Fibroblast of skin of left quadriceps (primary cell): ENCODE data around the gene LINC00305.
A peak's percentile ranks its signal among the peaks of the same experiment; 100 is the strongest.

Experiments used
- DNase-seq, 2 experiments: peaks; one replicate each; pipeline ENCODE4 v3.0.0-alpha.2; 2013; ENCODE audit warnings: low read depth in 2 of 2

The LINC00305 gene

DNA sequence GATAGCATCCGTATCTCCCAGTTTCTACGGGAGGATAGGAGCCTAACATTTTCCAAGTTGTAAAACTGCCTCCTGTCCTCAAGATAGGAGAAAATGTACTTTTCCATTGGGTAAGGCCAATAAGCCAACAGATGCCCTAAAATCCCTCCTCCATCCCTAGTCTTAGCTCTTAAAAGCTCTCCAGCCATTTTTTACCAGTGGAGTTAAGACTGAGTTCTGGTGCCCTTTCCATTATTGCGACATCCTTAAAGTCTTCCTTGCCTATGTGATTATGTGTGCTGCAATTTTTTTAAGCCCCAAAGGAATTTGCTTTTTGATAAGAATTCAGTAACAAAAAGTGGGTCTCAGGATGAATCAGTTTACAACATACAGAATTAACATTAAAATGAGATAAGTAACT lies 33.0 kb downstream of the LINC00305 start:
- DNase-seq: no peak

DNA sequence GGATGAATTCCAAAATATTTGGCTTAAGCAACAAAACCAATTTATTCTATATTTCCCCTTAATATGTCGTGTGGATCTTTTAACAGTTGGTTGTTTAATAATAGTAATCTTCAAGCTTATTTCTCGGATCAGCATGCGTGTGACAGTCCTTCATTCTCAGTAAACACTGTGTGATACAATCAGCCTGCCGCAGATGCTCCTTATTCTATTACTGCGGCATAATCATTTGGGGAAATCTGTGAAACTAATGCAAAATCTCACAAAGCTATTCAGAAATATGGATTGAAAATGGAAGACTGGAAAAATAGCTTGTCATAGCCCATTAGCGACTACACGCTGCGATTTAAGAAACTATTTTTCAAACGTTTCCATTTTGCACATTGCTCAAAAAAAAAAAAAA lies 36.9 kb downstream of the LINC00305 start:
- no peak for DNase-seq

GRCh38 chr18:64110692-64111480 lies 38.0 kb downstream of the LINC00305 start:
- DNase-seq: peak; percentile 60 to 68

GRCh38 chr18:64103986-64104385 lies 44.9 kb downstream of the LINC00305 start:
- no peak for DNase-seq

- DNase-seq: no peak
These were observed 48.6 kb downstream of the LINC00305 start for GRCh38 chr18:64100116-64100922.

DNA sequence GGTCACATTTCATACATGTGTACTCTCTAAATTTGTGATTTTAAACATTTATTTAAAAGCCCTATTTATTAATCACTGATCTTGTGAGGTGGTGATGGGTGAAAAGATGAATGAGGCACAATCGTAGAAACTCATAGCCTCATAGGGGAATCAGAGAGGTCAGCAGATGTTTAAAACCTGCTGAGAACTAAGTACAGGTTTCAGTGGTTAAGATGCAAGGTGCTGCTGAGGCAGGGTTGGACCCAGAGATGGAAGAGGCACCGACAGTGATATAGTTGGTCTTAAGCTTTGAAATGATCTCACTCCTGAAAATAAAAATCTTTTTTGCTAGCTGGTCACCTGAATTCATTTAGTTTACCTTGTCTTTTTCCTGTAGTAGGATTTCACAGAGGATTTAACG lies 49.6 kb downstream of the LINC00305 start:
- no peak for DNase-seq

GRCh38 chr18:64097497-64097896 lies 51.4 kb downstream of the LINC00305 start:
- DNase-seq: no peak

DNA sequence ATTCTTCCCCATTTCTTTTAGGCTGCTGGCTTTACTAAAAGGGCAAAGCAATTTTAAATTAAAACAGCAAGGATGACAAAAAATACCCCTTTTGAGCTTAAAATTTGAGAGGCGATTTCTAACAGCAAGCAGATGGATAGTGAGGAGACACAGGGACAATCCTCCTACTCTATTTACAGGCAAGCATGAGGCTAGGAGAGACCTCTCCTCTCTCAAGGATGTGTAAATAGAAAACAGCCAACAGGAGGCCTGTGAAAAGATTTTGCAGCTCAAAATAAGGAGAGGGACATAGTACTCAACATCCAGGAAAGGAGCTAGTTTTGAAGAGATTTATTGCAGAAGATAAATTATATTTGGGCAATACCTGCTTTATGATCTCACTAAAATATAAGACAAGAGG lies 53.8 kb downstream of the LINC00305 start:
- no peak for DNase-seq

DNA sequence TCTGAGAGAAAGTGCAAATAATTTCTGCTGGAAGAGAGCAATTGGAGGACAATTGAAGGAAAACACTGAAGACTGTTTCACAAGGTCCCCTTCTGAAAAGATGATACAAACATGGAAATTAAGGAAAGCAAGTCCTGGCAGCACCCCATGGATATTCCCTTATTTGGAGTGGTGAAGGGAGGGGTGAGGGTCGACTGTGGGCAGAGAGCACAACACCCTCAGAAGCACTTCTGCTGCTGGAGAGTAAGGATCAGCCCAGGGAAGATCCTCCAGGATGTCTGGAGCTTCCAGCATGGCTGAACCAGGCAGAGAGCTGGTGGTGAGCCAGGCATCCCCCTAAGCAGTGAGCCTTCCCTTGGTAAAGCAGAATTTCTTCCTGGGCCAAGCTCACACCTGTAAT lies 54.7 kb downstream of the LINC00305 start:
- no peak for DNase-seq

DNA sequence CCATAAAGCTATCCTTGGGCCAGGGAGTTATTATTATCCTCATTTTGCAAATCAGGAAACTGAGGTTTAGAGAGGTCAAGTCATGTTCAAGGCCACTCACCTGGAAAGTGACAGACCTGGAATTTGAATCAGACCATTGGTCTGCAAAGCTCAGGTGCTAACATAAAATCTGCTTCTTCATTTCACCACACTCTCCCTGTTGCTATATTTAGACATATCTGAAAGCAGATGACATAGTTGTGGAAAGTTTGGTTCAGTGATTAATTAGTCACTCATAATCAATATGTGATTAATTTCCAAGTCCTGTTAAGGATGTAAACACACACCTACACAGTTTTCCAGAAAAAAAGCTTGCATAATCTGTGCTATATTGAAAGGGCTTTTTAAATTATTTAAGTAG lies 57.4 kb downstream of the LINC00305 start:
- no peak for DNase-seq

DNA sequence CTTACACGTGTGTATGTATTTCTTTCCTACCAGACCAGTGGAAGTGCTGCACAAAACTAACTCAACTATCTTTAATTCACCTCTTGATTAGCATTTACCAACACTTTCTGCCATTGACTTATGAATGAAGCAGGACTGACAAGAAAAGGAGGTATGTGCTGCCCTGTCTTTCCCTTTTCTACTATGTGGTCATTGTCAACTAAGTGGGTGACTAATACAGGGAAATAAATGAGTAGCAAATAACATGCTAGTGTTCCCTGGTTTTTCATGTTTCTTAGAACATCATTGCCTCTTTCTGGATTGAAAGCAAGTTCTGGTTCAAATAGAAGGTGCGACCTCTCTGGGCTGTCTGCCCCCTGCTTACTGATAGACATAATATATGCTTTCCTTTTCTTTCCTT lies 58.0 kb downstream of the LINC00305 start:
- DNase-seq: no peak

DNA sequence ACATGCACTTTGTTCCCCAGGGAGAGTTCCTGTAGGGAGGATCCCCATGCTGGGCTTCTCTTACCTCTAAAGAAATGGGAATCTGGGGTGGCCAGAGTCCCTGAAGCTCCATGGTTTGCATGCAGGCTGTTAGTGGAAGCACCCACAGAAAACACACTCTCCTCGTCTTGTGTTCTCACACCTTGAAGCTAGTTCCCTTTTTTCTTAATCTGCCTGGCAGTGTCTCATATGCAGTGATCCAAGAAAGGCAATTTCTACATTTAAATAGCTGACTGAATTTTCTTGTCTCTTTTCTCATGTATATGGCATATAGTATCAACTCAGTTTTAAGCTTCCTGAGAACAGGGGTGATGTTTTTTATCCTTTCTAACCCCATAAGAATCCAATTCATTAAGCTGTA lies 65.0 kb downstream of the LINC00305 start:
- no peak for DNase-seq

GRCh38 chr18:64082513-64082912 lies 66.4 kb downstream of the LINC00305 start:
- DNase-seq: no peak

DNA sequence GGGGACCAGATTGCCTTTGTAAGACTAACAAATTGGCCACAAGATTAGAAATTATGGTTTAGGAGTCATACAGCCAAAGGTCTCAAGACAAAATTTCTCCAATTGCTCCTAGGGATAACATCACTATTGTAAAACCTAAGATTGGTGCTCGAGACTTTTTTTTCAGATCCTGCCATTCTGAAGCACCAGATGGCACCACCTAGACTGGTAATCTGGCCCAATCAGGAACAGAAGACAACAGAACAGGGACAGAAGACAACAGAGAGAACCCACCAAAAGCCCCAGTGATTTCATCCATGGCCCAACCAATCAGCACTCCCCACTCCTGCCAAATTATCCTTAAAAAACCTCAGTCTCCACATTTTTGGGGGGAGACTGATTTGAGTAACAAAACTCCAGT lies 66.8 kb downstream of the LINC00305 start:
- no peak for DNase-seq

GRCh38 chr18:64073971-64074370 lies 74.9 kb downstream of the LINC00305 start:
- DNase-seq: no peak

- DNase-seq: no peak
These were observed 93.9 kb downstream of the LINC00305 start for GRCh38 chr18:64055019-64055418.

GRCh38 chr18:64053246-64053645 lies 95.6 kb downstream of the LINC00305 start:
- no peak for DNase-seq

DNA sequence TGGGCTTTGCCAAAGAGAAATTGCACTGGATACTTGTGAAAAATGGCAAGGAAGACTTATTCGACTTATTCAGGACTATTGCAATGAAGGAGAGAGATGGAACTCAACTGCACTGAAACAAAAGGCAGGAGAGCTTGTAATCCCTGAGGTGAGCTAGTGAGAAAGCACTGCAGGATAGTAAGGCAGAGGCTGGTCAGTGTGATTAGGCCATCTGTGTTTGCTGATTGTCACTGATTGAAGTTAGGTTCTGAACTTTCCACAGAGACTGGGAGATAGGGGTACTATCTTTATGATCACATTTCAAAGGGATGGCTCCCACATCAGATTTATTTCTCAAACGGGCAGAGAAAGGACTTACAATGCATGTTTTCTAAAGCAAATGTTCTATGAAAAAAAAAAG lies 96.1 kb downstream of the LINC00305 start:
- no peak for DNase-seq

DNA sequence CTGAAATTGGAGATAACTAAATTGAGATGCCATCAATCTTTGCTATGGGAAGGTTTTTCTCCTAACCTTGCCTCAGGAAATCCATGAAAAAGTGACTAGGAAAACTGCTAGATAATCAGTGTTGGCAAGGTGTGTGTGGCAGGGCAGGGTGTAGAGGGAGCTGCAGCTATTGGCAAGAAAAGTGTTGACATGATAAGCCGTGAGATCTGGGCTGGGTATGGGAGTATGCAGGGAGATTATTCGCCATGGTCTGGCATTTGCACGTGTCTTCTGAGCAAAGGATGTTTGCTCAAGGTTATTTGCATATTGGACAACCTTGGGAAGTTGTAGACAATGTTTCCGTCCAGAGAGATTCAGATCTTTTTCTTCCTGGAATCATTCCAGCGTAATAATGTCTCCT lies 104.3 kb downstream of the LINC00305 start:
- DNase-seq: no peak

DNA sequence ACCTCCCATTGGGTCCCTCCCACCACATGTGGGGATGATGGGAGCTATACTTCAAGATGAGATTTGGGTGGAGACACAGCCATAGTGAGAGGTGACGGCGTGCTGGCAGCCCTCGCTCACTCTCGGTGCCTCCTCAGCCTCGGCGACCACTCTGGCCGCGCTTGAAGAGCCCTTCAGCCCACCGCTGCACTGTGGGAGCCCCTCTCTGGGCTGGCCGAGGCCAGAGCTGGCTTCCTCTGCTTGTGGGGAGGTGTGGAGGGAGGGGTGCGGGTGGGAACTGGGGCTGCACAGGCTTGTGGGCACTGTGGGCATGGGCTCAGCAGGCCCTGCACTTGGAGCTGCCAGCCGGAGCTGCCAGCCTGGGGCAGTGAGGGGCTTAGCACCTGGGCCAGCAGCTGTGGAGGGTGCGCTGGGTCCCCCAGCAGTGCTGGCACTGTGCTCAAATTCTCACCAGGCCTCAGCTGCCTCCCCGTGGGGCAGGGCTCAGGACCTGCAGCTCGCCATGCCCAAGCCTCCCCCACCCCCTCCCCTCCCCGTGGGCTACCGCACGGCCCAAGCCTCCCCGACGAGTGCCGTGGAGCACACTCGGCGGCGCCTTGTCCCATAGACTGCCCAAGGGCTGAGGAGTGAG lies 106.0 kb downstream of the LINC00305 start:
- no peak for DNase-seq

DNA sequence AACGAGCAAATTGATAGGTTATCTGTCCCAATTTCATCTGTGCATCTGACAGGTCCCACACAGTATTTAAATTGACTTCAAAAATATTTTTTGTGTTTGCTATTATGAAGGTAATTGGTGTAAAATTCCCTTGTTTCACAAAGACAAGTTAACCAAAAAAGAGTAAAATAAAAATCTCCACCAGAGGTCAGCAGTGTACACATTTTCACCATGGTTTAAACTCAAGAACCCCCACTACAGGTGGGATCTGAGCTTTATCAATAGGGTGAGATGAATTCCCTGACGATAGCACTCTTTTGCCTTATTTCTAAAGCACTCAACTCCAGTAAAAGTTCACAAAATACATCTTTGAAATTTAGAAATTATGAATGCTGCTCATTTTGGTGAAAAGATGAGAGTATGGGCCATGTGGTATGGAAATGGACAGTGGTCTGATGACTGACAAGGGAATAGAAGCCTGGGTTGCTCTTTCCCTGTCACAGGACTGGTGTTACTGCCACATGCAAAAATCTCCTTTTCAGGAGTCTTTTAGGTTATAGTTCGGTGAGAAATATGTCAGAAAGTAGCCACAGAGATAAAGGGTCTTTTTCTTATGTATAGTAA lies 111.0 kb downstream of the LINC00305 start:
- peak; percentile 4 to 12 for DNase-seq

DNA sequence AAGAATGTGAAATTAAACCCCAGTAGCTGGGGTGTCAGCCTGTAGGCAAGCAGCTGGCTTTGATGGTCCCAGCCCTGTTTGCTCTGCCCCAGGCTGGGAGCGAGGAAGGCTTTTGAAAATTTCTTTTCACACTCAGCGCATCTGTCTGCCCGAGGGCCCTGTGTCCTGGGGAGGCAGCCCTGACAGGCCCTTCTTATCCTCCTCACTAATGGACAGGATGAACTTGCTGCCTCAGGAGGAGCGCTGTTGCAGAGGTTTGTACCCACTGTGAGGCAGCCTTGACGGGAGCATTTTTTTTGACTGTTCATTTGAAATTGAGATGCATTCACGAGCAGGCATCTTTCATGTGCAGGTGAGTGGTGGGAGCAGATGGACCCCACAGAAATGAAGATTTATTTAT lies 116.6 kb downstream of the LINC00305 start:
- no peak for DNase-seq
